DOHH2 (cell line): ENCODE results near the gene PGAP2.
A peak's percentile ranks its signal among the peaks of the same experiment; 100 is the strongest.

Experiments
- H3F3A ChIP-seq: fragments of 200-600 bp; sonication (generic), shearing (Covaris generic); 2 replicates; pipeline ENCODE4 v1.6.0; 2016; ENCODE audit warnings: antibody characterized with exemption, mild to moderate bottlenecking; ENCODE audit not compliant: control insufficient read depth, insufficient read depth
- H3K27ac ChIP-seq: fragments of 200-600 bp; sonication (generic); 2 replicates; pipeline ENCODE4 v1.5.1; 2014; ENCODE audit warnings: low read depth, mild to moderate bottlenecking, low read length, moderate library complexity
- H3K27me3 ChIP-seq: fragments of 200-600 bp; sonication (generic); 2 replicates; pipeline ENCODE4 v1.6.1; 2014; ENCODE audit warnings: mild to moderate bottlenecking, low read length, mixed read lengths; ENCODE audit not compliant: control insufficient read depth
- H3K36me3 ChIP-seq: fragments of 200-600 bp; sonication (generic); 2 replicates; pipeline ENCODE4 v1.6.1; 2014; ENCODE audit warnings: mild to moderate bottlenecking, low read length, moderate library complexity, mixed read lengths; ENCODE audit not compliant: control insufficient read depth
- H3K4me1 ChIP-seq: fragments of 200-600 bp; sonication (generic); 2 replicates; pipeline ENCODE4 v1.6.1; 2014; ENCODE audit warnings: mild to moderate bottlenecking, low read length, mixed read lengths; ENCODE audit not compliant: control insufficient read depth
- H3K4me2 ChIP-seq: fragments of 200-600 bp; sonication (generic); 2 replicates; pipeline ENCODE4 v1.6.0; 2014; ENCODE audit warnings: mild to moderate bottlenecking, low read length, moderate library complexity
- H3K4me3 ChIP-seq: fragments of 200-600 bp; sonication (generic); 2 replicates; pipeline ENCODE4 v1.5.1; 2014; ENCODE audit warnings: mild to moderate bottlenecking, low read length, mixed read lengths
- H3K79me2 ChIP-seq: fragments of 200-600 bp; sonication (generic); 2 replicates; pipeline ENCODE4 v1.6.1; 2014; ENCODE audit warnings: mild to moderate bottlenecking, low read length, mixed read lengths; ENCODE audit not compliant: control insufficient read depth
- H3K9me2 ChIP-seq: fragments of 200-600 bp; sonication (generic); replicated peaks from 2 replicates; pipeline ENCODE4 v1.6.1; 2014; ENCODE audit warnings: mild to moderate bottlenecking, low read length, mixed read lengths; ENCODE audit not compliant: control insufficient read depth
- H3K9me3 ChIP-seq: fragments of 200-600 bp; sonication (generic); 2 replicates; pipeline ENCODE4 v1.6.1; 2014; ENCODE audit warnings: antibody characterized with exemption, low read length, mixed read lengths; ENCODE audit not compliant: control insufficient read depth, insufficient read depth
- H4K20me1 ChIP-seq: fragments of 200-600 bp; sonication (generic); 2 replicates; pipeline ENCODE4 v1.6.0; 2014; ENCODE audit warnings: low read depth, mild to moderate bottlenecking, antibody characterized with exemption, low read length, moderate library complexity; ENCODE audit not compliant: control insufficient read depth, insufficient read depth
- EZH2phosphoT487 ChIP-seq: fragments of 200-600 bp; sonication (generic); IDR thresholded peaks from 2 replicates; pipeline ENCODE4 v1.6.1; 2017; ENCODE audit warnings: borderline replicate concordance, mild to moderate bottlenecking, antibody characterized with exemption, low read length, moderate library complexity, mixed read lengths
- TF ChIP-seq, protein P1 (sequence below): fragments of 200-600 bp; sonication (generic); IDR thresholded peaks from one replicate; pipeline ENCODE4 v1.5.1; 2014; ENCODE audit warnings: antibody characterized with exemption, mild to moderate bottlenecking, low read depth, low read length; ENCODE audit not compliant: poor library complexity, severe bottlenecking

PGAP2 gene

GRCh38 chr11:3854660-3854976, 46.3 kb downstream of the PGAP2 start:
- H3K27ac ChIP-seq: peak overlapping the region; percentile 85
- no peaks in the 10 kb centered on the region for H3K9me2 ChIP-seq
- no peaks in the 10 kb centered on the region for H3K9me3 ChIP-seq
- H3K4me2 ChIP-seq: peak overlapping the region; percentile 84
- no peaks in the 10 kb centered on the region for H3K27me3 ChIP-seq
- no peak for TF ChIP-seq EZH2phosphoT487
- TF ChIP-seq, protein P1, sequence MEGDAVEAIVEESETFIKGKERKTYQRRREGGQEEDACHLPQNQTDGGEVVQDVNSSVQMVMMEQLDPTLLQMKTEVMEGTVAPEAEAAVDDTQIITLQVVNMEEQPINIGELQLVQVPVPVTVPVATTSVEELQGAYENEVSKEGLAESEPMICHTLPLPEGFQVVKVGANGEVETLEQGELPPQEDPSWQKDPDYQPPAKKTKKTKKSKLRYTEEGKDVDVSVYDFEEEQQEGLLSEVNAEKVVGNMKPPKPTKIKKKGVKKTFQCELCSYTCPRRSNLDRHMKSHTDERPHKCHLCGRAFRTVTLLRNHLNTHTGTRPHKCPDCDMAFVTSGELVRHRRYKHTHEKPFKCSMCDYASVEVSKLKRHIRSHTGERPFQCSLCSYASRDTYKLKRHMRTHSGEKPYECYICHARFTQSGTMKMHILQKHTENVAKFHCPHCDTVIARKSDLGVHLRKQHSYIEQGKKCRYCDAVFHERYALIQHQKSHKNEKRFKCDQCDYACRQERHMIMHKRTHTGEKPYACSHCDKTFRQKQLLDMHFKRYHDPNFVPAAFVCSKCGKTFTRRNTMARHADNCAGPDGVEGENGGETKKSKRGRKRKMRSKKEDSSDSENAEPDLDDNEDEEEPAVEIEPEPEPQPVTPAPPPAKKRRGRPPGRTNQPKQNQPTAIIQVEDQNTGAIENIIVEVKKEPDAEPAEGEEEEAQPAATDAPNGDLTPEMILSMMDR: no peak
- H3K79me2 ChIP-seq: peaks cover 39% of the 10 kb centered on the region
- no peaks in the 10 kb centered on the region for H3K36me3 ChIP-seq
- peaks cover 60% of the 10 kb centered on the region for H3K4me1 ChIP-seq
- peak overlapping the region; percentile 86 for H3K4me3 ChIP-seq
- no peaks in the 10 kb centered on the region for H3F3A ChIP-seq
- H4K20me1 ChIP-seq: no peaks in the 10 kb centered on the region

DNA sequence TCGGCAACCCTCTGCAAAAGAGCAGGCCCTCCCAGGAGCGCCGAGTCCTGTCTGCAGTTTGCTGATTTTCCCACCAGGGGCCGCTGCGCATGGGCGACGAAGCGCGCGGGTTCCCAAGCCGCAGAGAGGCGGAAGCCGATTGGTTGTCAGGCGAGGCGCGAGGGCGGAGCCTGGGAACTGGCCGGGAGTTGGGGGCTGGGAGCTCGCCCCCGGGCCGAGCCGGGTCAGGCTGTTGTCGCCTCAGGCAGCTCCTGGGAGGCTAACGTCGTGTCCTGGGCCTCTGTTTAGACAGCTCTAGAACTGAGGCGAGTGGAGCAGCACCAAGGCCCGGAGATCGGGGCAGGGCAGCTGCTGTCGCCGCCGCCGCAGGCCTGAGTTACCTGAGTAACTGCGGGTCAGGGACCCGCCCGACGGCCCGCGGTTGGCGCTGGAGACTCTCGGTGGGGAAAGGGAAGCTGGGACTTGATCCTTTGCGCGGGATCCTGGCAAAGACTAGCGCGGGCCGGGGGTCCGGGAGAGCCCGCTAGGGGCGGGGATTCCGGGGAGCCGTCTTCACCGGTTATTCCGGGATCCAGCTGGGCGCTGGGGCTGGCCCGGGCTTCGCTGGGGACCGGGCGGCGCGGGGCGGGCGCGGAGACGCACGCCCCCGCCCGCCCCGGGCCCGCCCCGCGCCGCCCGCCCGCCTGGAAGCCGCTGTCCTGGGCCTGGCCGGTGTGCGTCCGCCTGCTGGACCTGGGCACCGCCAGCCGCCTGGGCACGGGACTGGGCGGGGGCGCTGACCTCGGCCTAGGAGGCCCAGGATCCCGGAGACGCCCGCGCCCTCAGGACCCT, 46.8 kb downstream of the PGAP2 start, which contains the start of gene STIM1:
Gene STIM1, plus strand, starts transcription at position 688 of the 831 bp plus-strand sequence. CDS start 607 bp downstream, outside the sequence.
- Histone ChIP-seq H3K9me2 (no peaks in the 10 kb centered on the region), H3K4me1 (peaks cover 66% of the 10 kb centered on the region), H3K4me2 (peak within 1 kb of the TSS; percentile 84), H4K20me1 (no peaks in the 10 kb centered on the region), H3K27ac (peak within 1 kb of the TSS; percentile 85), H3K27me3 (no peaks in the 10 kb centered on the region), H3K9me3 (no peaks in the 10 kb centered on the region), H3K79me2 (peaks cover 43% of the 10 kb centered on the region), H3K4me3 (peak within 1 kb of the TSS; percentile 86), H3F3A (no peaks in the 10 kb centered on the region), H3K36me3 (no peaks in the 10 kb centered on the region)
- no peak for TF ChIP-seq EZH2phosphoT487
- TF ChIP-seq, protein P1: peak; percentile 81

DNA sequence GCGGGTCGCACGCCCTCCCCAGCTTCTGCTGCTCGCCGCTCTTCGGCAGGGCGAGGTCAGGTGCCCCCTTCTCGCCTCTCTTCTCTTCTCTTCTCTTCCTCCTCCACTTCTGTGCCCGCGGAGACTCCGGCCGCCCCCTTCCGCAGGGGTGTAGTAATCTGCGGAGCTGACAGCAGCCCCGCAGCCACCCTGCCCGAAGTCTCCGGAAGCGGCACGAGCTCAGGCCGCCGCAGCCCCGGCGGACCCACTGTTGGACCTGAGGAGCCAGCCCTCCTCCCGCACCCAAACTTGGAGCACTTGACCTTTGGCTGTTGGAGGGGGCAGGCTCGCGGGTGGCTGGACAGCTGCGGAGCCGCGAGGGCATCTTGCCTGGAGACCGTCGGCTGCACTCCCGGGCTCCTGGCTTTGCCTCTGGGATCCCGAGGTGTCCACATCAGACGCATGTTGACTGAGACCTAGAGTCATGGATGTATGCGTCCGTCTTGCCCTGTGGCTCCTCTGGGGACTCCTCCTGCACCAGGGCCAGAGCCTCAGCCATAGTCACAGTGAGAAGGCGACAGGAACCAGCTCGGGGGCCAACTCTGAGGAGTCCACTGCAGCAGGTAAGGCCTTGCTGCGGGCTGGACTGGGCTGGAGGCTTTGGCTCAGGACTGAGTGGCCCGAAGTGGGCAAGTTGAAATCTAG, 47.6 kb downstream of the PGAP2 start:
- Histone ChIP-seq H4K20me1 (no peaks in the 10 kb centered on the region), H3K4me3 (peak overlapping the region; percentile 86), H3F3A (no peaks in the 10 kb centered on the region), H3K9me3 (no peaks in the 10 kb centered on the region), H3K27me3 (no peaks in the 10 kb centered on the region), H3K27ac (no peak overlapping the region; the same call in 1 of the 2 replicates), H3K36me3 (no peaks in the 10 kb centered on the region), H3K79me2 (peaks cover 50% of the 10 kb centered on the region), H3K4me1 (peaks cover 73% of the 10 kb centered on the region), H3K9me2 (no peaks in the 10 kb centered on the region), H3K4me2 (peak overlapping the region; percentile 84)
- TF ChIP-seq, protein P1: no peak
- no peak for TF ChIP-seq EZH2phosphoT487
